Right lobe of liver (tissue), 6 donors: ENCODE data around the gene SDF4. TPM values are rescaled to one million over a fixed set of nuclear protein-coding genes. Genes with fewer than 3 reads are reported as not detected.
"Not testable (repeated sequence)": the region's sequence is repeated elsewhere in the genome, so short reads cannot be mapped to it uniquely, and the experiment has no call there.

Experiments
- ATAC-seq, 4 donors: fragments of 200-7000 bp; cut with Tn5 transposase; one replicate each; pipeline ENCODE4 v1.9.1; 2020; ENCODE audit warnings: mild to moderate bottlenecking in 4 of 4, moderate library complexity in 4 of 4
- DNase-seq, 3 donors: peaks; one replicate each; pipeline ENCODE4 v3.0.0-alpha.2; 2020
- H3K27ac ChIP-seq, 3 donors: fragments of 200-600 bp; one replicate each; pipeline ENCODE4 v1.8.0; 2022
- H3K27me3 ChIP-seq, 2 donors: fragments of 200-600 bp; one replicate each; pipeline ENCODE4 v1.8.0; 2022
- H3K36me3 ChIP-seq, 4 donors: fragments of 200-600 bp; sonication (generic) in 1 of 4; one replicate each; pipeline versions ENCODE4 v1.5.1 to v1.8.0; 2017 to 2022; ENCODE audit warnings: control low read depth in 1 of 4
- H3K4me1 ChIP-seq, 4 donors: fragments of 200-600 bp; sonication (generic) in 1 of 4; one replicate each; pipeline versions ENCODE4 v1.5.1 to v1.8.0; 2017 to 2022; ENCODE audit warnings: control low read depth in 1 of 4
- H3K4me3 ChIP-seq, 3 donors: fragments of 200-600 bp; one replicate each; pipeline ENCODE4 v1.8.0; 2022
- H3K9me3 ChIP-seq, 4 donors: fragments of 200-600 bp; sonication (generic) in 1 of 4; one replicate each; pipeline versions ENCODE4 v1.5.1 to v1.8.0; 2017 to 2022; ENCODE audit warnings: control low read depth in 1 of 4
- CTCF ChIP-seq, 4 donors: fragments of 200-600 bp in 3 of 4; fragments of 450-650 bp in 1 of 4; IDR thresholded peaks; one replicate each; pipeline versions ENCODE4 v1.5.1 to v1.8.0; 2016 to 2022; ENCODE audit warnings: antibody characterized with exemption in 4 of 4, mild to moderate bottlenecking in 2 of 4
- POLR2A ChIP-seq: fragments of 450-650 bp; IDR thresholded peaks from one replicate; pipeline ENCODE4 v1.6.1; 2017; ENCODE audit warnings: antibody characterized with exemption, mild to moderate bottlenecking
- WGBS: methylation state at CpG from one replicate; pipeline ENCODE4 v1.1.6; 2018; ENCODE audit warnings: low coverage, low lambda C conversion rate; ENCODE audit not compliant: insufficient coverage; ENCODE audit errors: missing lambda C conversion rate; 5-methylcytosine and 5-hydroxymethylcytosine counted together
- intact Hi-C, 2 donors: fragments of 100-400 bp; cut with DNase I; formaldehyde crosslinking; loops; one replicate each; pipeline versions ENCODE4 v1.11.2 to v1.14.1; 2022
- total RNA-seq, 6 experiments: library from RNA; depleted of rRNA in 2 of 6; stranded (reverse); fragments of >200 nt in 2 of 6; fragmentation: NEBNext Ultra II Directional in 3 of 6; extraction: Animal tissue kit (Norgen Biotek cat#: 25700) in 3 of 6; gene quantifications; one replicate each; pipeline versions ENCODE4 v1.1.0 to v1.2.4, GENCODE V29; 2016 to 2023
- donor health status: DM: no; HTN: yes; CAD: no.
- donor health status: DM: no; HTN: no; CAD: no.
- donor health status: DM: no; HTN: no; CAD: no.
- donor health status: DM: no; HTN: yes; CAD: no.
- donor health status: DM: no; HTN: yes; CAD: no.

SDF4 gene
- total RNA-seq, 6 experiments from 2014 or later = 112 to 148 (median 142) TPM

- peak in 2 of 3 donors; percentile 14 to 49 for DNase-seq
- H3K4me3 ChIP-seq = no peak overlapping the region
- no peak overlapping the region for H3K27ac ChIP-seq
- intact Hi-C loops = no loop called here
- TF ChIP-seq CTCF (IDR thresholded peaks at IDR 0.05) (no peak), POLR2A (no peak)
- H3K4me1 ChIP-seq = peaks cover 0 to 3% (median 0%) of the 10 kb centered on the region in 4 donors
- H3K9me3 ChIP-seq = no peaks in the 10 kb centered on the region
- no peaks in the 10 kb centered on the region for H3K27me3 ChIP-seq
- WGBS = 88% methylated on average over 8 of the region's 23 CpGs
- no peaks in the 10 kb centered on the region for H3K36me3 ChIP-seq
- ATAC-seq = peak in 1 of 4 donors; percentile 17
Measured at GRCh38 chr1:1198423-1199140, 33.2 kb downstream of the SDF4 start.

GRCh38 chr1:1197551-1198422 is 34.0 kb downstream of the SDF4 start:
- H3K27me3 ChIP-seq = no peaks in the 10 kb centered on the region
- no peak overlapping the region for H3K4me3 ChIP-seq
- H3K9me3 ChIP-seq = no peaks in the 10 kb centered on the region
- no peak for TF ChIP-seq POLR2A
- ATAC-seq (peak in 1 of 4 donors; percentile 4), DNase-seq (peak in 2 of 3 donors; percentile 16 to 51)
- no peaks in the 10 kb centered on the region for H3K36me3 ChIP-seq
- WGBS = no CpG with 5 or more reads among the region's 48 CpGs
- intact Hi-C loops = no loop called here
- H3K27ac ChIP-seq = no peak overlapping the region
- peaks cover 0 to 3% (median 0%) of the 10 kb centered on the region in 4 donors for H3K4me1 ChIP-seq

GRCh38 chr1:1197188-1197500 is 34.7 kb downstream of the SDF4 start:
- Histone ChIP-seq H3K9me3 (no peaks in the 10 kb centered on the region), H3K4me1 (peaks cover 0 to 3% (median 0%) of the 10 kb centered on the region in 4 donors), H3K4me3 (no peak overlapping the region), H3K36me3 (no peaks in the 10 kb centered on the region), H3K27me3 (no peaks in the 10 kb centered on the region), H3K27ac (no peak overlapping the region)
- no peak for TF ChIP-seq CTCF (IDR thresholded peaks at IDR 0.05)
- TF ChIP-seq POLR2A = no peak
- WGBS = 90% methylated on average over 2 of the region's 8 CpGs
- DNase-seq (no peak), ATAC-seq (no peak)
- intact Hi-C loops = no loop called here

GRCh38 chr1:1196431-1197187 is 35.2 kb downstream of the SDF4 start:
- no peak for ATAC-seq
- Histone ChIP-seq H3K36me3 (no peaks in the 10 kb centered on the region), H3K4me3 (no peak overlapping the region), H3K4me1 (peaks cover 0 to 3% (median 0%) of the 10 kb centered on the region in 4 donors), H3K27me3 (no peaks in the 10 kb centered on the region), H3K9me3 (no peaks in the 10 kb centered on the region), H3K27ac (no peak overlapping the region)
- intact Hi-C loops = no loop called here
- no peak for TF ChIP-seq POLR2A
- no peak for TF ChIP-seq CTCF (IDR thresholded peaks at IDR 0.05)
- peak in 2 of 3 donors; percentile 9 to 37 for DNase-seq
- no CpG with 5 or more reads among the region's 13 CpGs for WGBS

- H3K27ac ChIP-seq, ATAC-seq, H3K9me3 ChIP-seq, H3K4me3 ChIP-seq, H3K27me3 ChIP-seq, H3K36me3 ChIP-seq, intact Hi-C loops, H3K4me1 ChIP-seq, DNase-seq: not testable (repeated sequence)
- WGBS = 76% methylated on average over 6 of the region's 6 CpGs
Measured at GRCh38 chr1:1195726-1196125, 36.1 kb downstream of the SDF4 start.
